ENCODE results near the gene HECA. TPM values are rescaled to one million over a fixed set of nuclear protein-coding genes. Genes with fewer than 3 reads are reported as not detected.

The HECA gene
- total RNA-seq, 1 experiment from 2014 or later: 11.6 TPM

DNA sequence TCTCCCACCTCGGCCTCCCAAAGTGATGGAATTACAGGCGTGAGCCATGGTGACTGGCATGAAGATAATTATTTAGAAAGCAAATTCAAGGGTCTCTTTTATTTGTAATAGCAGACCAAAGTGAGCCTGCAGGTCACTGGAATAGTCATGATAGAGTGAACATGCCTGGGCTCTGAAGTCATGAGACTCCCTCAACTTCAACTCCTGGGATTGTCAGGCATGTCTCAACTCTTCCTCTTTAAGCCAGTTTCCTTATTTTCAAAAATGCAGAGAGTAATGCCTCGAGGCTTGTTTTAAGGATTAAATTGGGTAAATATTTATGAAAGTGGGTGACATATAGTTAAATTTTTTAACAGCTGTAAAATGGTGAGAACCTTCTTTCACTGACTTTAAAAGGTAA is 22.7 kb upstream of the HECA start:
- H3K27ac ChIP-seq: no peak overlapping the region
- no peak overlapping the region for H2AFZ ChIP-seq
- H3K9me3 ChIP-seq (ENCODE audit: insufficient read depth, low read depth): no peaks in the 10 kb centered on the region
- H3F3A ChIP-seq (ENCODE audit: insufficient read depth, low read depth): no peaks in the 10 kb centered on the region
- TF ChIP-seq CTCF (conservative IDR thresholded peaks at IDR 0.05) (no peak), EZH2 (IDR thresholded peaks at IDR 0.05; ENCODE audit: low read depth) (no peak)
- POLR2A ChIA-PET (ENCODE audit: unreplicated experiment): interaction anchor here (0.8 kb wide), 1 partner anchor 59 kb away, joined by 6 read pairs; no protein-coding TSS in a partner anchor
- no peaks in the 10 kb centered on the region for H3K9me2 ChIP-seq (ENCODE audit: insufficient read depth)
- H3K4me3 ChIP-seq: no peak overlapping the region
- H3K27me3 ChIP-seq (ENCODE audit: insufficient read depth, low read depth): no peaks in the 10 kb centered on the region
- peak in 1 of 2 experiments; percentile 33 for DNase-seq
- H4K20me1 ChIP-seq (ENCODE audit: insufficient read depth): no peaks in the 10 kb centered on the region
- intact Hi-C loops (cut with micrococcal nuclease; ENCODE audit: unreplicated experiment): no loop called here
- BruUV-seq (replicated peaks): no TSS peak
- H3K79me2 ChIP-seq (ENCODE audit: low read depth): no peaks in the 10 kb centered on the region
- H3K4me2 ChIP-seq: no peak overlapping the region
- no peaks in the 10 kb centered on the region for H3K36me3 ChIP-seq (ENCODE audit: low read depth)
- CTCF ChIA-PET: no interaction called here
- no peaks in the 10 kb centered on the region; the same call in 1 of the 2 replicates for H3K4me1 ChIP-seq (replicated peaks; ENCODE audit: insufficient read depth)

DNA sequence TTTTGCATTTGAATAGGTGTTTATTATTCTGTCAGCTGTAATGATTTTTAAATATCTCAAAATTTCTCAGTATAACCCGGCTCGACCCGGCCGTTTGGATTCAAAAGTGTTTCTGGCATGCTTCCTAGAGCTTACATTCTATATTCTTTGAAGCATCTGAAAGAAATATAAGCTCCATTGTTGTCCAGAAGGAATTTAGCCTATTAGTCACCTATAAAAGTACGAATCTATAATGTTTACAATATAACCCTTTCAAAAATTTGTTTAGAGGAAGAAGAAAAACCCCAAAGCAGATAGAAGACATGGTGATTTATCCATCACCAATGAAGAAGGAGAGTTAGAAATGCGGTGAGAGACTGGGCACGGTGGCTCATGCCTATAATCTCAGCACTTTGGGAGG is 22.3 kb upstream of the HECA start:
- Histone ChIP-seq H3K4me1 (replicated peaks; ENCODE audit: insufficient read depth) (no peaks in the 10 kb centered on the region; the same call in 1 of the 2 replicates), H3K27me3 (ENCODE audit: insufficient read depth, low read depth) (no peaks in the 10 kb centered on the region), H3K4me2 (no peak overlapping the region), H3F3A (ENCODE audit: insufficient read depth, low read depth) (no peaks in the 10 kb centered on the region), H3K4me3 (no peak overlapping the region), H4K20me1 (ENCODE audit: insufficient read depth) (no peaks in the 10 kb centered on the region), H3K27ac (no peak overlapping the region), H2AFZ (no peak overlapping the region), H3K36me3 (ENCODE audit: low read depth) (no peaks in the 10 kb centered on the region), H3K79me2 (ENCODE audit: low read depth) (no peaks in the 10 kb centered on the region), H3K9me3 (ENCODE audit: insufficient read depth, low read depth) (no peaks in the 10 kb centered on the region), H3K9me2 (ENCODE audit: insufficient read depth) (no peaks in the 10 kb centered on the region)
- intact Hi-C loops (cut with micrococcal nuclease; ENCODE audit: unreplicated experiment): no loop called here
- POLR2A ChIA-PET (ENCODE audit: unreplicated experiment): interaction anchor here (0.6 to 0.8 kb wide), 2 partner anchors 59 to 85 kb away, joined by 6 to 7 read pairs; no protein-coding TSS in a partner anchor
- DNase-seq: peak in 1 of 2 experiments; percentile 32
- TF ChIP-seq EZH2 (IDR thresholded peaks at IDR 0.05; ENCODE audit: low read depth) (no peak), CTCF (conservative IDR thresholded peaks at IDR 0.05) (no peak)
- BruUV-seq (replicated peaks): no TSS peak
- CTCF ChIA-PET: no interaction called here

- Histone ChIP-seq H3K79me2 (ENCODE audit: low read depth) (no peaks in the 10 kb centered on the region), H3K4me1 (replicated peaks; ENCODE audit: insufficient read depth) (no peaks in the 10 kb centered on the region; the same call in 1 of the 2 replicates), H3K27ac (no peak overlapping the region), H3K9me3 (ENCODE audit: insufficient read depth, low read depth) (peaks cover under 1% of the 10 kb centered on the region; the same call in 1 of the 2 replicates), H3K36me3 (ENCODE audit: low read depth) (no peaks in the 10 kb centered on the region), H3F3A (ENCODE audit: insufficient read depth, low read depth) (no peaks in the 10 kb centered on the region), H4K20me1 (ENCODE audit: insufficient read depth) (no peaks in the 10 kb centered on the region), H3K4me2 (no peak overlapping the region), H3K9me2 (ENCODE audit: insufficient read depth) (no peaks in the 10 kb centered on the region), H3K27me3 (ENCODE audit: insufficient read depth, low read depth) (no peaks in the 10 kb centered on the region), H3K4me3 (no peak overlapping the region), H2AFZ (no peak overlapping the region)
- BruUV-seq (replicated peaks): no TSS peak
- ChIA-PET CTCF (no interaction called here), POLR2A (ENCODE audit: unreplicated experiment) (no interaction called here)
- no peak for TF ChIP-seq CTCF (conservative IDR thresholded peaks at IDR 0.05)
- TF ChIP-seq EZH2 (IDR thresholded peaks at IDR 0.05; ENCODE audit: low read depth): no peak
- no peak for DNase-seq
- intact Hi-C loops (cut with micrococcal nuclease; ENCODE audit: unreplicated experiment): no loop called here
Measured at GRCh38 chr6:139114746-139115145, 20.1 kb upstream of the HECA start.

Measured in PC-9 (cell line).